GM23338 (cell line): Measurements from ENCODE around the gene SLC36A4. TPM values are rescaled to one million over a fixed set of nuclear protein-coding genes. Genes with fewer than 3 reads are reported as not detected.

Experiments used
- ATAC-seq: fragments of 200-7000 bp; cut with Tn5 transposase; 3 replicates; pipeline ENCODE4 v1.9.1; 2020
- DNase-seq: peaks from one replicate; pipeline ENCODE4 v3.0.0-alpha.2; 2015; ENCODE audit warnings: low spot score
- H2AFZ ChIP-seq: fragments of 200-600 bp; sonication (generic); 2 replicates; pipeline ENCODE4 v1.8.0; 2016; ENCODE audit warnings: antibody characterized with exemption, mild to moderate bottlenecking, moderate library complexity
- H3F3A ChIP-seq: fragments of 200-600 bp; sonication (generic); replicated peaks from 2 replicates; pipeline ENCODE4 v1.8.0; 2017; ENCODE audit warnings: antibody characterized with exemption, mixed run types, low read depth
- H3K27ac ChIP-seq: fragments of 200-600 bp; sonication (generic); 2 replicates; pipeline ENCODE4 v1.6.1; 2016; ENCODE audit warnings: low read depth
- H3K27me3 ChIP-seq: fragments of 200-600 bp; sonication (generic); 2 replicates; pipeline ENCODE4 v1.8.0; 2016; ENCODE audit warnings: mild to moderate bottlenecking, mixed run types, moderate library complexity; ENCODE audit not compliant: insufficient read depth
- H3K36me3 ChIP-seq: fragments of 200-600 bp; sonication (generic); 2 replicates; pipeline ENCODE4 v1.8.0; 2016; ENCODE audit warnings: mild to moderate bottlenecking; ENCODE audit not compliant: insufficient read depth
- H3K4me1 ChIP-seq: fragments of 200-600 bp; sonication (generic); 2 replicates; pipeline ENCODE4 v1.8.0; 2016; ENCODE audit warnings: mild to moderate bottlenecking, moderate library complexity; ENCODE audit not compliant: insufficient read depth
- H3K4me2 ChIP-seq: fragments of 200-600 bp; sonication (generic); 2 replicates; pipeline ENCODE4 v1.7.1; 2017; ENCODE audit warnings: mixed run types
- H3K4me3 ChIP-seq: fragments of 200-600 bp; sonication (generic); 2 replicates; pipeline ENCODE4 v1.6.1; 2016; ENCODE audit warnings: mixed run types
- H3K79me2 ChIP-seq: fragments of 200-600 bp; sonication (generic); replicated peaks from 2 replicates; pipeline ENCODE4 v1.8.0; 2017; ENCODE audit warnings: mild to moderate bottlenecking; ENCODE audit not compliant: insufficient read depth
- H3K9me2 ChIP-seq: fragments of 200-600 bp; sonication (generic); 2 replicates; pipeline ENCODE4 v1.8.0; 2017; ENCODE audit not compliant: insufficient read depth
- H4K20me1 ChIP-seq: fragments of 200-600 bp; sonication (generic); replicated peaks from 2 replicates; pipeline ENCODE4 v1.8.0; 2017; ENCODE audit warnings: mild to moderate bottlenecking; ENCODE audit not compliant: insufficient read depth
- H3K27ac Mint-ChIP-seq: 2 replicates; pipeline ENCODE4 v1.8.0; 2020; ENCODE audit warnings: inconsistent platforms, mild to moderate bottlenecking, moderate library complexity, mixed read lengths
- H3K27me3 Mint-ChIP-seq: 3 replicates; pipeline ENCODE4 v1.8.0; 2022; ENCODE audit warnings: low read depth, mild to moderate bottlenecking, moderate library complexity, mixed read lengths, inconsistent platforms; ENCODE audit not compliant: insufficient read depth, poor library complexity
- H3K36me3 Mint-ChIP-seq: 3 replicates; pipeline ENCODE4 v1.8.0; 2021; ENCODE audit warnings: low read depth, mild to moderate bottlenecking, inconsistent platforms, moderate library complexity, mixed read lengths
- H3K4me1 Mint-ChIP-seq: 3 replicates; pipeline ENCODE4 v1.8.0; 2020; ENCODE audit warnings: mild to moderate bottlenecking, inconsistent platforms, mixed read lengths
- H3K4me3 Mint-ChIP-seq: 3 replicates; pipeline ENCODE4 v1.8.0; 2021; ENCODE audit warnings: moderate library complexity, mild to moderate bottlenecking, inconsistent platforms, mixed read lengths
- H3K9me3 Mint-ChIP-seq: 3 replicates; pipeline ENCODE4 v1.8.0; 2020; ENCODE audit warnings: moderate library complexity, mild to moderate bottlenecking, inconsistent platforms, mixed read lengths
- CREB1 ChIP-seq: fragments of 250-450 bp; sonication (Bioruptor Pico); IDR thresholded peaks from 2 replicates; pipeline ENCODE4 v1.5.0; 2020; ENCODE audit warnings: low read depth, mild to moderate bottlenecking, moderate library complexity
- EZH2 ChIP-seq: fragments of 200-600 bp; sonication (generic); IDR thresholded peaks from one replicate; pipeline ENCODE4 v1.8.0; 2017; ENCODE audit warnings: antibody characterized with exemption, mild to moderate bottlenecking, low read depth; ENCODE audit not compliant: unreplicated experiment
- JUNB ChIP-seq: IDR thresholded peaks from one replicate; pipeline ENCODE4 v1.6.1; 2016; ENCODE audit warnings: antibody characterized with exemption; ENCODE audit not compliant: unreplicated experiment
- POLR2AphosphoS5 ChIP-seq: IDR thresholded peaks from 2 replicates; pipeline ENCODE4 v1.6.1; 2016; ENCODE audit warnings: antibody characterized with exemption, low read depth
- STAT1 ChIP-seq: IDR thresholded peaks from one replicate; pipeline ENCODE4 v1.6.1; 2016; ENCODE audit warnings: antibody characterized with exemption; ENCODE audit not compliant: unreplicated experiment
- ZNF331 ChIP-seq: fragments of 250-450 bp; sonication (Bioruptor Pico); IDR thresholded peaks from 2 replicates; pipeline ENCODE4 v1.5.0; 2020; ENCODE audit warnings: low read depth, mild to moderate bottlenecking, moderate library complexity
- polyA plus RNA-seq: library from polyadenylated mRNA; unstranded; fragments of >200 nt; fragmentation: Nextera tagmentation; extraction: Ambion mirVana; gene quantifications from 2 replicates; pipeline ENCODE4 v1.2.1, GENCODE V29; 2016
- total RNA-seq: library from RNA; depleted of rRNA; stranded (reverse); fragments of >200 nt; shearing (Covaris generic); gene quantifications from 2 replicates; pipeline ENCODE4 v1.2.3, GENCODE V29; 2014
- TF ChIP-seq, protein P1 (sequence below): fragments of 250-450 bp; sonication (Bioruptor Pico); IDR thresholded peaks from 2 replicates; pipeline ENCODE4 v1.5.0; 2020; ENCODE audit warnings: mild to moderate bottlenecking, moderate library complexity
- TF ChIP-seq, protein P2 (sequence below), 2 experiments: fragments of 200-600 bp in 1 of 2; sonication (generic) in 1 of 2; conservative IDR thresholded peaks; 2 replicates each; pipeline versions ENCODE4 v1.5.1 to v1.6.1; 2016 to 2017; ENCODE audit warnings: antibody characterized with exemption in 2 of 2, low read depth in 2 of 2, mild to moderate bottlenecking in 2 of 2, moderate library complexity in 1 of 2
- TF ChIP-seq, protein P3 (sequence below): IDR thresholded peaks from one replicate; pipeline ENCODE4 v1.6.1; 2018; ENCODE audit warnings: antibody characterized with exemption; ENCODE audit not compliant: unreplicated experiment
- TF ChIP-seq, protein P4 (sequence below): IDR thresholded peaks from 2 replicates; pipeline ENCODE4 v1.6.1; 2016; ENCODE audit warnings: antibody characterized with exemption

SLC36A4 gene
- total and polyA plus RNA-seq, 2 experiments from 2014 or later = 24.9 to 34.6 TPM

DNA sequence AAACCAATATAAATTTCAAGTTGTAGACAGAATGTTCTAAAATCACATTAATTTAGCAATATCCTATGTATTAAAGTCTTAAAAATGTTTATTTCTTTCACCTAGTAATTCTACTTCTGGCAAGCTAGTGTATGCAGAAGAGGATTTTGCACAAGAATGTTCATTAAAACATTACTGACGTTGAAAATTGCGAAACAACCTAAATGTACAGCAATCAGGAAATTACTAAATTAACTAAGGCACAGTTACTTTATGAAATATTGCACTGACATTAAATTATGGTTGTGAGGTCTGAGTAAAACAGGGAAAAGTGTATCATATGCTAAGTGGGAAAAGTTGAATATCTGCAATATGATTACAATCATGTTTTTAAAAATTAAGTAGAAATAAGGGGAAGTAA lies 4.1 kb downstream of the SLC36A4 start (continued):
- TF ChIP-seq, protein P1, sequence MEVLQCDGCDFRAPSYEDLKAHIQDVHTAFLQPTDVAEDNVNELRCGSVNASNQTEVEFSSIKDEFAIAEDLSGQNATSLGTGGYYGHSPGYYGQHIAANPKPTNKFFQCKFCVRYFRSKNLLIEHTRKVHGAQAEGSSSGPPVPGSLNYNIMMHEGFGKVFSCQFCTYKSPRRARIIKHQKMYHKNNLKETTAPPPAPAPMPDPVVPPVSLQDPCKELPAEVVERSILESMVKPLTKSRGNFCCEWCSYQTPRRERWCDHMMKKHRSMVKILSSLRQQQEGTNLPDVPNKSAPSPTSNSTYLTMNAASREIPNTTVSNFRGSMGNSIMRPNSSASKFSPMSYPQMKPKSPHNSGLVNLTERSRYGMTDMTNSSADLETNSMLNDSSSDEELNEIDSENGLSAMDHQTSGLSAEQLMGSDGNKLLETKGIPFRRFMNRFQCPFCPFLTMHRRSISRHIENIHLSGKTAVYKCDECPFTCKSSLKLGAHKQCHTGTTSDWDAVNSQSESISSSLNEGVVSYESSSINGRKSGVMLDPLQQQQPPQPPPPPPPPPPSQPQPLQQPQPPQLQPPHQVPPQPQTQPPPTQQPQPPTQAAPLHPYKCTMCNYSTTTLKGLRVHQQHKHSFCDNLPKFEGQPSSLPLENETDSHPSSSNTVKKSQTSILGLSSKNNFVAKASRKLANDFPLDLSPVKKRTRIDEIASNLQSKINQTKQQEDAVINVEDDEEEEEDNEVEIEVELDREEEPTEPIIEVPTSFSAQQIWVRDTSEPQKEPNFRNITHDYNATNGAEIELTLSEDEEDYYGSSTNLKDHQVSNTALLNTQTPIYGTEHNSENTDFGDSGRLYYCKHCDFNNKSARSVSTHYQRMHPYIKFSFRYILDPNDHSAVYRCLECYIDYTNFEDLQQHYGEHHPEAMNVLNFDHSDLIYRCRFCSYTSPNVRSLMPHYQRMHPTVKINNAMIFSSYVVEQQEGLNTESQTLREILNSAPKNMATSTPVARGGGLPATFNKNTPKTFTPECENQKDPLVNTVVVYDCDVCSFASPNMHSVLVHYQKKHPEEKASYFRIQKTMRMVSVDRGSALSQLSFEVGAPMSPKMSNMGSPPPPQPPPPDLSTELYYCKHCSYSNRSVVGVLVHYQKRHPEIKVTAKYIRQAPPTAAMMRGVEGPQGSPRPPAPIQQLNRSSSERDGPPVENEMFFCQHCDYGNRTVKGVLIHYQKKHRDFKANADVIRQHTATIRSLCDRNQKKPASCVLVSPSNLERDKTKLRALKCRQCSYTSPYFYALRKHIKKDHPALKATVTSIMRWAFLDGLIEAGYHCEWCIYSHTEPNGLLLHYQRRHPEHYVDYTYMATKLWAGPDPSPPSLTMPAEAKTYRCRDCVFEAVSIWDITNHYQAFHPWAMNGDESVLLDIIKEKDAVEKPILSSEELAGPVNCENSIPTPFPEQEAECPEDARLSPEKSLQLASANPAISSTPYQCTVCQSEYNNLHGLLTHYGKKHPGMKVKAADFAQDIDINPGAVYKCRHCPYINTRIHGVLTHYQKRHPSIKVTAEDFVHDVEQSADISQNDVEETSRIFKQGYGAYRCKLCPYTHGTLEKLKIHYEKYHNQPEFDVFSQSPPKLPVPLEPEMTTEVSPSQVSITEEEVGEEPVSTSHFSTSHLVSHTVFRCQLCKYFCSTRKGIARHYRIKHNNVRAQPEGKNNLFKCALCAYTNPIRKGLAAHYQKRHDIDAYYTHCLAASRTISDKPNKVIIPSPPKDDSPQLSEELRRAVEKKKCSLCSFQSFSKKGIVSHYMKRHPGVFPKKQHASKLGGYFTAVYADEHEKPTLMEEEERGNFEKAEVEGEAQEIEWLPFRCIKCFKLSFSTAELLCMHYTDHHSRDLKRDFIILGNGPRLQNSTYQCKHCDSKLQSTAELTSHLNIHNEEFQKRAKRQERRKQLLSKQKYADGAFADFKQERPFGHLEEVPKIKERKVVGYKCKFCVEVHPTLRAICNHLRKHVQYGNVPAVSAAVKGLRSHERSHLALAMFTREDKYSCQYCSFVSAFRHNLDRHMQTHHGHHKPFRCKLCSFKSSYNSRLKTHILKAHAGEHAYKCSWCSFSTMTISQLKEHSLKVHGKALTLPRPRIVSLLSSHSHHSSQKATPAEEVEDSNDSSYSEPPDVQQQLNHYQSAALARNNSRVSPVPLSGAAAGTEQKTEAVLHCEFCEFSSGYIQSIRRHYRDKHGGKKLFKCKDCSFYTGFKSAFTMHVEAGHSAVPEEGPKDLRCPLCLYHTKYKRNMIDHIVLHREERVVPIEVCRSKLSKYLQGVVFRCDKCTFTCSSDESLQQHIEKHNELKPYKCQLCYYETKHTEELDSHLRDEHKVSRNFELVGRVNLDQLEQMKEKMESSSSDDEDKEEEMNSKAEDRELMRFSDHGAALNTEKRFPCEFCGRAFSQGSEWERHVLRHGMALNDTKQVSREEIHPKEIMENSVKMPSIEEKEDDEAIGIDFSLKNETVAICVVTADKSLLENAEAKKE (CRISPR knock-in tag) = no peak
- TF ChIP-seq, protein P2, sequence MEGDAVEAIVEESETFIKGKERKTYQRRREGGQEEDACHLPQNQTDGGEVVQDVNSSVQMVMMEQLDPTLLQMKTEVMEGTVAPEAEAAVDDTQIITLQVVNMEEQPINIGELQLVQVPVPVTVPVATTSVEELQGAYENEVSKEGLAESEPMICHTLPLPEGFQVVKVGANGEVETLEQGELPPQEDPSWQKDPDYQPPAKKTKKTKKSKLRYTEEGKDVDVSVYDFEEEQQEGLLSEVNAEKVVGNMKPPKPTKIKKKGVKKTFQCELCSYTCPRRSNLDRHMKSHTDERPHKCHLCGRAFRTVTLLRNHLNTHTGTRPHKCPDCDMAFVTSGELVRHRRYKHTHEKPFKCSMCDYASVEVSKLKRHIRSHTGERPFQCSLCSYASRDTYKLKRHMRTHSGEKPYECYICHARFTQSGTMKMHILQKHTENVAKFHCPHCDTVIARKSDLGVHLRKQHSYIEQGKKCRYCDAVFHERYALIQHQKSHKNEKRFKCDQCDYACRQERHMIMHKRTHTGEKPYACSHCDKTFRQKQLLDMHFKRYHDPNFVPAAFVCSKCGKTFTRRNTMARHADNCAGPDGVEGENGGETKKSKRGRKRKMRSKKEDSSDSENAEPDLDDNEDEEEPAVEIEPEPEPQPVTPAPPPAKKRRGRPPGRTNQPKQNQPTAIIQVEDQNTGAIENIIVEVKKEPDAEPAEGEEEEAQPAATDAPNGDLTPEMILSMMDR (conservative IDR thresholded peaks at IDR 0.05; ENCODE audit: low read depth in 2 of 2) = no peak
- TF ChIP-seq POLR2AphosphoS5 (no peak), CREB1 (CRISPR knock-in tag) (no peak)

DNA sequence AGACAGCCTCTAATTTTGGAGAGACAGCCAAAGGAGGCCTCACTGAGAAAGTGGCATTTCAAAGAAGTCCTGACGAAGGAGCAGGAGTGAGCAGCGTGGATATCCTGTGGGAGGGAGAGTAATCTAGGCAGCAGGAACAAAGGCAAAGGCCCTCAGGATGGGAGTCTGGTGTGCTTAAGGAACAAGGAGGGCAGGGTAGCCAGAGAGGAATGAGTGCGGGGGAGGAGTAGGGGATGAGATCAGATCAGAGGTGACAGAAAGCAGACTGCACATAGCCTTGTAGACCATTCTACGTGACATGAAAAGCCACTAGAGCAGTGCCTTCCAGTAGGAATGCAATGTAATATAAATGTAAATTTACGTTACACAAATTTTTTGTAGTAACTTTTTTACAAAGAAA lies 5.6 kb downstream of the SLC36A4 start:
- peak; percentile 91 for ATAC-seq
- Histone ChIP-seq H3K27me3 (no peaks in the 10 kb centered on the region), H2AFZ (no peak overlapping the region), H3K79me2 (peaks cover 95% of the 10 kb centered on the region), H3K4me3 (no peak overlapping the region), H4K20me1 (no peaks in the 10 kb centered on the region; the same call in none of the 2 replicates), H3K36me3 (no peaks in the 10 kb centered on the region), H3K27ac (no peak overlapping the region), H3K4me2 (no peak overlapping the region), H3F3A (no peaks in the 10 kb centered on the region), H3K4me1 (peaks cover 11% of the 10 kb centered on the region), H3K9me2 (no peaks in the 10 kb centered on the region)
- H3K9me3 Mint-ChIP-seq = peaks cover 7% of the 10 kb centered on the region
- H3K27me3 Mint-ChIP-seq = no peaks in the 10 kb centered on the region
- no peak overlapping the region for H3K4me3 Mint-ChIP-seq
- H3K4me1 Mint-ChIP-seq = peaks cover 8% of the 10 kb centered on the region
- peak overlapping the region; percentile 43 for H3K27ac Mint-ChIP-seq
- peak; percentile 69 for DNase-seq
- peaks cover 21% of the 10 kb centered on the region for H3K36me3 Mint-ChIP-seq
- TF ChIP-seq, protein P3, sequence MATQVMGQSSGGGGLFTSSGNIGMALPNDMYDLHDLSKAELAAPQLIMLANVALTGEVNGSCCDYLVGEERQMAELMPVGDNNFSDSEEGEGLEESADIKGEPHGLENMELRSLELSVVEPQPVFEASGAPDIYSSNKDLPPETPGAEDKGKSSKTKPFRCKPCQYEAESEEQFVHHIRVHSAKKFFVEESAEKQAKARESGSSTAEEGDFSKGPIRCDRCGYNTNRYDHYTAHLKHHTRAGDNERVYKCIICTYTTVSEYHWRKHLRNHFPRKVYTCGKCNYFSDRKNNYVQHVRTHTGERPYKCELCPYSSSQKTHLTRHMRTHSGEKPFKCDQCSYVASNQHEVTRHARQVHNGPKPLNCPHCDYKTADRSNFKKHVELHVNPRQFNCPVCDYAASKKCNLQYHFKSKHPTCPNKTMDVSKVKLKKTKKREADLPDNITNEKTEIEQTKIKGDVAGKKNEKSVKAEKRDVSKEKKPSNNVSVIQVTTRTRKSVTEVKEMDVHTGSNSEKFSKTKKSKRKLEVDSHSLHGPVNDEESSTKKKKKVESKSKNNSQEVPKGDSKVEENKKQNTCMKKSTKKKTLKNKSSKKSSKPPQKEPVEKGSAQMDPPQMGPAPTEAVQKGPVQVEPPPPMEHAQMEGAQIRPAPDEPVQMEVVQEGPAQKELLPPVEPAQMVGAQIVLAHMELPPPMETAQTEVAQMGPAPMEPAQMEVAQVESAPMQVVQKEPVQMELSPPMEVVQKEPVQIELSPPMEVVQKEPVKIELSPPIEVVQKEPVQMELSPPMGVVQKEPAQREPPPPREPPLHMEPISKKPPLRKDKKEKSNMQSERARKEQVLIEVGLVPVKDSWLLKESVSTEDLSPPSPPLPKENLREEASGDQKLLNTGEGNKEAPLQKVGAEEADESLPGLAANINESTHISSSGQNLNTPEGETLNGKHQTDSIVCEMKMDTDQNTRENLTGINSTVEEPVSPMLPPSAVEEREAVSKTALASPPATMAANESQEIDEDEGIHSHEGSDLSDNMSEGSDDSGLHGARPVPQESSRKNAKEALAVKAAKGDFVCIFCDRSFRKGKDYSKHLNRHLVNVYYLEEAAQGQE = no peak
- TF ChIP-seq, protein P4, sequence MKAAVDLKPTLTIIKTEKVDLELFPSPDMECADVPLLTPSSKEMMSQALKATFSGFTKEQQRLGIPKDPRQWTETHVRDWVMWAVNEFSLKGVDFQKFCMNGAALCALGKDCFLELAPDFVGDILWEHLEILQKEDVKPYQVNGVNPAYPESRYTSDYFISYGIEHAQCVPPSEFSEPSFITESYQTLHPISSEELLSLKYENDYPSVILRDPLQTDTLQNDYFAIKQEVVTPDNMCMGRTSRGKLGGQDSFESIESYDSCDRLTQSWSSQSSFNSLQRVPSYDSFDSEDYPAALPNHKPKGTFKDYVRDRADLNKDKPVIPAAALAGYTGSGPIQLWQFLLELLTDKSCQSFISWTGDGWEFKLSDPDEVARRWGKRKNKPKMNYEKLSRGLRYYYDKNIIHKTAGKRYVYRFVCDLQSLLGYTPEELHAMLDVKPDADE = no peak
- TF ChIP-seq EZH2 (no peak), STAT1 (no peak), CREB1 (CRISPR knock-in tag) (no peak), ZNF331 (CRISPR knock-in tag) (no peak), POLR2AphosphoS5 (no peak), JUNB (no peak)
- TF ChIP-seq, protein P2 (conservative IDR thresholded peaks at IDR 0.05; ENCODE audit: low read depth in 2 of 2) = no peak
